Omental fat pad (tissue), 4 donors: ENCODE measurements around the gene SLC30A3. TPM values are rescaled to one million over a fixed set of nuclear protein-coding genes. Genes with fewer than 3 reads are reported as not detected.

Experiments used
- ATAC-seq: fragments of 150-250 bp; one replicate; pipeline ENCODE4 v1.9.1; 2016; ENCODE audit warnings: mild to moderate bottlenecking, moderate library complexity; ENCODE audit not compliant: low FRiP score
- DNase-seq: peaks from one replicate; pipeline ENCODE4 v3.0.0-alpha.2; 2019; ENCODE audit warnings: low spot score
- CTCF ChIP-seq, 3 donors: fragments of 450-650 bp; IDR thresholded peaks; one replicate each; pipeline ENCODE4 v1.5.1; 2016 to 2017; ENCODE audit warnings: antibody characterized with exemption in 3 of 3, mild to moderate bottlenecking in 3 of 3, moderate library complexity in 2 of 3
- total RNA-seq, 4 donors: library from RNA; depleted of rRNA; stranded (reverse); fragments of >200 nt; gene quantifications; one replicate each; pipeline ENCODE4 v1.1.0, GENCODE V29; 2016

Gene SLC30A3
- total RNA-seq = not detected

- DNase-seq (peak; percentile 35), ATAC-seq (peak; percentile 86)
- TF ChIP-seq CTCF (IDR thresholded peaks at IDR 0.05) = no peak
Observed at GRCh38 chr2:27262379-27263286, at the start of gene SLC30A3. Gene SLC30A3, minus strand, starts transcription at chr2:27263047. Its CDS starts 141 bp downstream, at chr2:27262906.

- DNase-seq = no peak
- TF ChIP-seq CTCF (IDR thresholded peaks at IDR 0.05) = no peak
- ATAC-seq = no peak
Observed at GRCh38 chr2:27312152-27312551, 49.3 kb upstream of the SLC30A3 start.

GRCh38 chr2:27309651-27310050 lies 46.8 kb upstream of the SLC30A3 start:
- DNase-seq (no peak), ATAC-seq (no peak)
- TF ChIP-seq CTCF (IDR thresholded peaks at IDR 0.05) = no peak

- no peak for TF ChIP-seq CTCF (IDR thresholded peaks at IDR 0.05)
- ATAC-seq = no peak
- DNase-seq = no peak
Observed at GRCh38 chr2:27308359-27308881, 45.6 kb upstream of the SLC30A3 start, which contains the start of gene UCN. Gene UCN, minus strand, starts transcription at chr2:27308445. Its CDS starts 550 bp downstream, at chr2:27307895.

- ATAC-seq (peak; percentile 8), DNase-seq (no peak)
- no peak for TF ChIP-seq CTCF (IDR thresholded peaks at IDR 0.05)
Observed at GRCh38 chr2:27307545-27308358, 44.9 kb upstream of the SLC30A3 start.

GRCh38 chr2:27307287-27307544 lies 44.4 kb upstream of the SLC30A3 start:
- no peak for TF ChIP-seq CTCF (IDR thresholded peaks at IDR 0.05)
- no peak for DNase-seq
- ATAC-seq = no peak
